Mesenchymal stem cell (in vitro differentiated cells and primary cell): ENCODE measurements around the gene ING3.

Source experiments
- DNase-seq: peaks from one replicate; pipeline ENCODE4 v3.0.0-alpha.2; 2013
- H2AFZ ChIP-seq: one replicate; pipeline ENCODE4 v1.6.1; 2013; ENCODE audit warnings: low read depth, mild to moderate bottlenecking, control low read depth, inconsistent platforms, low read length, moderate library complexity
- H2AK5ac ChIP-seq: 2 replicates; pipeline ENCODE4 v1.6.1; 2013; ENCODE audit warnings: low read length, moderate library complexity, mild to moderate bottlenecking, inconsistent platforms; ENCODE audit not compliant: severe bottlenecking
- H2BK120ac ChIP-seq: one replicate; pipeline ENCODE4 v1.6.1; 2013; ENCODE audit warnings: low read depth, mild to moderate bottlenecking, inconsistent platforms, low read length, moderate library complexity
- H2BK12ac ChIP-seq, 2 experiments: one replicate each; pipeline ENCODE4 v1.6.1; 2013; ENCODE audit warnings: inconsistent platforms in 2 of 2, low read length in 2 of 2, mild to moderate bottlenecking in 2 of 2, moderate library complexity in 2 of 2, control low read depth in 1 of 2
- H2BK15ac ChIP-seq: one replicate; pipeline ENCODE4 v1.6.1; 2013; ENCODE audit warnings: mild to moderate bottlenecking, low read depth, inconsistent platforms; ENCODE audit not compliant: poor library complexity, severe bottlenecking
- H2BK5ac ChIP-seq: 2 replicates; pipeline ENCODE4 v1.6.1; 2013; ENCODE audit warnings: low read depth, mild to moderate bottlenecking, low read length, control low read depth, inconsistent platforms; ENCODE audit not compliant: poor library complexity, severe bottlenecking
- H3K14ac ChIP-seq, 2 experiments: one replicate each; pipeline ENCODE4 v1.6.1; 2013; ENCODE audit warnings: inconsistent platforms in 2 of 2, low read length in 2 of 2, control low read depth in 1 of 2, mild to moderate bottlenecking in 1 of 2, moderate library complexity in 1 of 2
- H3K18ac ChIP-seq, 2 experiments: one replicate each; pipeline ENCODE4 v1.6.1; 2013; ENCODE audit warnings: inconsistent platforms in 2 of 2, low read length in 2 of 2, control low read depth in 1 of 2, low read depth in 1 of 2, mild to moderate bottlenecking in 1 of 2
- H3K23ac ChIP-seq, 2 experiments: one replicate each; pipeline ENCODE4 v1.6.1; 2013; ENCODE audit warnings: inconsistent platforms in 2 of 2, low read length in 2 of 2, mild to moderate bottlenecking in 2 of 2, moderate library complexity in 2 of 2, control low read depth in 1 of 2
- H3K27ac ChIP-seq: 2 replicates; pipeline ENCODE4 v1.5.1; 2013; ENCODE audit warnings: mild to moderate bottlenecking, moderate library complexity, low read length, control low read depth, inconsistent platforms; ENCODE audit not compliant: poor library complexity, severe bottlenecking
- H3K27me3 ChIP-seq, 2 experiments: 2 replicates each; pipeline versions ENCODE4 v1.6.1 to v1.7.0; 2013; ENCODE audit warnings: low read length in 2 of 2, mild to moderate bottlenecking in 2 of 2, moderate library complexity in 2 of 2, control low read depth in 1 of 2, inconsistent platforms in 1 of 2; ENCODE audit not compliant: control insufficient read depth in 1 of 2, insufficient read depth in 1 of 2
- H3K36me3 ChIP-seq, 2 experiments: 2 replicates each; pipeline versions ENCODE4 v1.6.1 to v1.7.0; 2013; ENCODE audit warnings: low read length in 2 of 2, control low read depth in 1 of 2, inconsistent platforms in 1 of 2, low read depth in 1 of 2, mild to moderate bottlenecking in 1 of 2; ENCODE audit not compliant: insufficient read depth in 2 of 2, control insufficient read depth in 1 of 2
- H3K4ac ChIP-seq, 2 experiments: one replicate each; pipeline ENCODE4 v1.6.1; 2013; ENCODE audit warnings: inconsistent platforms in 2 of 2, low read length in 2 of 2, mild to moderate bottlenecking in 2 of 2, moderate library complexity in 2 of 2, control low read depth in 1 of 2, low read depth in 1 of 2
- H3K4me1 ChIP-seq: 2 replicates; pipeline ENCODE4 v1.6.1; 2013; ENCODE audit warnings: low read depth, low read length, control low read depth; ENCODE audit not compliant: control insufficient read depth, insufficient read depth
- H3K4me2 ChIP-seq: 2 replicates; pipeline ENCODE4 v1.6.1; 2013; ENCODE audit warnings: low read length, mild to moderate bottlenecking, inconsistent platforms; ENCODE audit not compliant: poor library complexity, severe bottlenecking
- H3K4me3 ChIP-seq, 2 experiments: 2 replicates each; pipeline versions ENCODE4 v1.5.1 to v1.7.0; 2013; ENCODE audit warnings: low read length in 2 of 2, mild to moderate bottlenecking in 2 of 2, control low read depth in 1 of 2, low read depth in 1 of 2; ENCODE audit not compliant: insufficient read depth in 1 of 2
- H3K79me1 ChIP-seq: replicated peaks from 2 replicates; pipeline ENCODE4 v1.6.1; 2013; ENCODE audit warnings: mild to moderate bottlenecking, control low read depth, low read length, inconsistent platforms; ENCODE audit not compliant: poor library complexity, severe bottlenecking
- H3K9ac ChIP-seq: 2 replicates; pipeline ENCODE4 v1.7.0; 2013; ENCODE audit warnings: mild to moderate bottlenecking, low read length, moderate library complexity
- H3K9me3 ChIP-seq: 2 replicates; pipeline ENCODE4 v1.7.0; 2013; ENCODE audit warnings: mild to moderate bottlenecking, low read length; ENCODE audit not compliant: control insufficient read depth
- H4K8ac ChIP-seq: one replicate; pipeline ENCODE4 v1.6.1; 2013; ENCODE audit warnings: inconsistent platforms, mild to moderate bottlenecking, low read length, moderate library complexity
- H4K91ac ChIP-seq: one replicate; pipeline ENCODE4 v1.6.1; 2013; ENCODE audit warnings: mild to moderate bottlenecking, low read length, inconsistent platforms
- WGBS: methylation state at CpG from one replicate; pipeline ENCODE4 v1.1.7; 2013; ENCODE audit warnings: mixed read lengths; 5-methylcytosine and 5-hydroxymethylcytosine counted together

ING3 gene

DNA sequence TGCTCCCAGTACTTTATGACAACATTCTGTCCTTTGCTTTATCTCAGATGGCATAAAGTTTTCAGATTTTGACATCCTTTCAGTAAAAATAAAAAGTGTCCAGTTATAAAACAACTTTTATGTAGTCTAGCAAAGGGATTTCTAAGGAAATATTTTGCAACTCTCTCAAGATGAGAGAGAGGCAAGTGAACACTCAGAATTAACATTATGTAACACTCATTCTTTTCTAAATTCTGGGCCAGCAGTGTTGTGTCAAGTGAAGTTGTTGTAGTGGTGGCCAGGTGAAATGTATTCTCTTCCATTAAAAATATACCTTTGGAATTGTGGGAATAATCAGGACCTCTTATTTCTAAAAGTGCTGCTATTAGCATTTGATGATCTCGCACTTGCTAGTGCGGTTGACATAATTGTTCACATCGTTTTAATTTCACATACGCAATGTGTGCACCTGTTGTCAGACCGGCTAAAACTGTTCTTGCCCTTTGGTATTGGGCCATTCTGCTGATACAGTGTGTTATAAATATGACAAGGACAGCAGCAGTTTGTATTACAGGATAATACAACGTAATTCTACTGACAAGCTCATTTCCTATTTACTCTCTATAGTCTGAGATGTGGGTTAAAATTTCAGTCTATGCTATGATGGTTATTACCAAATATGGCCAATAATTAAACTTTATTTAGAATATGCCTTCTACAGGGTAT lies 61.7 kb downstream of the ING3 start:
- no peak overlapping the region for H2BK15ac ChIP-seq
- no peak overlapping the region for H2BK5ac ChIP-seq
- no peak overlapping the region for H3K14ac ChIP-seq
- no peak overlapping the region for H3K4ac ChIP-seq
- H3K4me3 ChIP-seq = no peak overlapping the region
- no peaks in the 10 kb centered on the region for H3K4me1 ChIP-seq
- no peak overlapping the region for H4K91ac ChIP-seq
- H3K23ac ChIP-seq = no peak overlapping the region
- H2BK120ac ChIP-seq = no peak overlapping the region
- H3K4me2 ChIP-seq = no peak overlapping the region
- H2AFZ ChIP-seq = no peak overlapping the region
- no peaks in the 10 kb centered on the region for H3K9me3 ChIP-seq
- no peak for DNase-seq
- H2AK5ac ChIP-seq = no peak overlapping the region
- no peak overlapping the region for H2BK12ac ChIP-seq
- peaks cover 2% of the 10 kb centered on the region for H3K79me1 ChIP-seq
- H3K27me3 ChIP-seq = no peaks in the 10 kb centered on the region
- no peak overlapping the region for H3K27ac ChIP-seq
- WGBS = 96% methylated on average over 4 of the region's 6 CpGs
- H4K8ac ChIP-seq = no peak overlapping the region
- no peaks in the 10 kb centered on the region for H3K36me3 ChIP-seq
- no peak overlapping the region for H3K9ac ChIP-seq
- H3K18ac ChIP-seq = no peak overlapping the region

DNA sequence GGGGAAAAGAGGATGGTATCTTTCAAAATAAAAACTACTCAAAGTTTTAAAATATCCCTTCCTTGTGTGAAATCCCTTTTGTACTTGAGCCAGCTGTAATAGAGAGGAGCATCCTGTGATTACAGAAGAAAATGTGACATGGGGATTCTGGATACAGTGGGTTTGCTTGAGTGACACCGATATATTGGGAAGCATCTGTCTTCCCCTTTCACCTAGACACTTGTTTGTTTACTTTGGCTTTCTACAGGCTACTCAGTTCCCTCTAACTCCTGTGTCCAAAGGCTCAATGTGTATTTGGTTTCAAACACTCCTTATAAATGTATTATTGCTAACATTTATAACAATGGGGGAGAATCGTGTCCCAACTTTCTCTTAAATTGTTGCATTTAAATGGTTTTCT lies 62.3 kb downstream of the ING3 start:
- H2BK15ac ChIP-seq = no peak overlapping the region
- H3K27me3 ChIP-seq = no peaks in the 10 kb centered on the region

DNA sequence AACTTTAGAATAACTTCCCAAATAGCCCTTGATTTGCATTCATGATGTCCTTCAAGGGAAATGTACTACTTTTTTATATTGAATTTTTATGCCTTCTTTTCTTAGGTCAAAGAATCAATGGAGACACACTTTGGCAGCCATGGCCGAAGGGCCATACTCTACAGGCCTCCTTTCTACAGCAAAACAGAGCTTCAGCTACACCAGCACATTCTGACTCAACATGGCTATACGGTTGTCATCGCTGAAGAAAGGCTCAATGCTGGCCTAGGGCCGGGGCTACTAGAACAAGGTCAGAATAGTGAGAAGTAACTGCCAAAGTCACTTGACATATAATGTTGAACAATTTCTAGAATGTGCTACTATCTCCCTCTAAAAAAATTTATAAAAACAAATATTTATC lies 65.0 kb downstream of the ING3 start:
- Histone ChIP-seq H3K4me2 (no peak overlapping the region), H4K91ac (no peak overlapping the region), H3K9ac (no peak overlapping the region), H3K18ac (peak overlapping the region; percentile 83 to 93), H2BK5ac (no peak overlapping the region), H2AFZ (no peak overlapping the region), H3K9me3 (no peaks in the 10 kb centered on the region), H2BK15ac (no peak overlapping the region), H2BK12ac (peak overlapping the region in 1 of 2 experiments; percentile 77), H3K4me3 (no peak overlapping the region), H3K4me1 (no peaks in the 10 kb centered on the region), H3K14ac (peak overlapping the region in 1 of 2 experiments; percentile 88), H3K27me3 (no peaks in the 10 kb centered on the region), H3K79me1 (peaks cover 2% of the 10 kb centered on the region), H2AK5ac (no peak overlapping the region), H3K27ac (no peak overlapping the region), H3K23ac (no peak overlapping the region), H3K36me3 (no peaks in the 10 kb centered on the region), H4K8ac (peak overlapping the region; percentile 19), H3K4ac (peak overlapping the region in 1 of 2 experiments; percentile 94), H2BK120ac (no peak overlapping the region)
- no peak for DNase-seq
- 90% methylated on average over 3 of the region's 4 CpGs for WGBS

More for the DNA sequence above, 62.3 kb downstream of the ING3 start:
- H4K8ac ChIP-seq = no peak overlapping the region
- H3K9me3 ChIP-seq = no peaks in the 10 kb centered on the region
- peaks cover 2% of the 10 kb centered on the region for H3K79me1 ChIP-seq
- WGBS = no CpG with 5 or more reads among the region's 2 CpGs
- no peak overlapping the region for H3K9ac ChIP-seq
- H2AK5ac ChIP-seq = no peak overlapping the region
- no peak overlapping the region for H3K23ac ChIP-seq
- no peak overlapping the region for H3K4me2 ChIP-seq
- H4K91ac ChIP-seq = no peak overlapping the region
- H3K36me3 ChIP-seq = no peaks in the 10 kb centered on the region
- no peak overlapping the region for H3K27ac ChIP-seq
- no peak overlapping the region for H3K4ac ChIP-seq
- H2BK120ac ChIP-seq = no peak overlapping the region
- DNase-seq = no peak
- H3K4me1 ChIP-seq = no peaks in the 10 kb centered on the region
- H2BK5ac ChIP-seq = no peak overlapping the region
- H3K4me3 ChIP-seq = no peak overlapping the region
- H2AFZ ChIP-seq = no peak overlapping the region
- no peak overlapping the region for H3K18ac ChIP-seq
- H2BK12ac ChIP-seq = no peak overlapping the region
- no peak overlapping the region for H3K14ac ChIP-seq

DNA sequence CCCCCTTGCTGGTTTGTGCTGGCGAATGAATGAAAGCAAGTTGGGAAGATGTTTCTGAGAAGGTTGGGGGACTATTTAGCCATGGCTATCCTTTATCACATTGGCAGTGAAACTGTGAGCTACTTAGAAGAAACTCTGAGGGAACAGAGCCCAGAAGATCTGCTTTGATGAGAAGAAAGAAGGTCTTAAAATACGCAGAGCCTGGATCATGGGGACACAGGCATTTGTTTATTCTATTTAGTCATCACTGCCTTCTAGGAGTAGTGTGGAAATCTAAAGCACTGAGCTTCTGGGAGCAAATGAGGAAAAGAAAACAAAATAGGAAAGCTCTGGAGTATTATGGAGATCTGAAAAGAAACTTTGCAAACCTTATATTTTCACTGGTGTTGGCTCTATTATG lies 66.4 kb downstream of the ING3 start:
- Histone ChIP-seq H3K9me3 (no peaks in the 10 kb centered on the region), H3K4ac (peak overlapping the region in 1 of 2 experiments; percentile 59), H2AK5ac (no peak overlapping the region), H3K18ac (peak overlapping the region; percentile 73 to 89), H3K4me2 (no peak overlapping the region), H3K27me3 (no peaks in the 10 kb centered on the region), H2BK120ac (no peak overlapping the region), H2AFZ (no peak overlapping the region), H3K4me3 (no peak overlapping the region), H3K23ac (no peak overlapping the region), H3K4me1 (no peaks in the 10 kb centered on the region), H3K36me3 (no peaks in the 10 kb centered on the region), H2BK15ac (no peak overlapping the region), H3K9ac (peak overlapping the region; percentile 33), H2BK12ac (peak overlapping the region in 1 of 2 experiments; percentile 71), H4K91ac (no peak overlapping the region), H3K79me1 (peaks cover 2% of the 10 kb centered on the region), H4K8ac (no peak overlapping the region), H2BK5ac (no peak overlapping the region), H3K14ac (no peak overlapping the region), H3K27ac (no peak overlapping the region)
- DNase-seq = peak; percentile 83
- 48% methylated on average over 2 of the region's 2 CpGs for WGBS
